A549 treated with ZK216348 at 1 μM for 4 hours (cell line): Measurements from ENCODE around the gene LDAF1. TPM values are rescaled to one million over a fixed set of nuclear protein-coding genes. Genes with fewer than 3 reads are reported as not detected.

Experiments used
- total RNA-seq: library from RNA; stranded (reverse); fragments of 200-300 nt; extraction: Qiagen RNA extraction; gene quantifications from 5 replicates; pipeline ENCODE4 v1.2.3, GENCODE V29; 2022; ENCODE audit warnings: low read depth

The LDAF1 gene
- 17.1 to 21.0 TPM (median 17.8 TPM) in 5 replicates for total RNA-seq

DNA sequence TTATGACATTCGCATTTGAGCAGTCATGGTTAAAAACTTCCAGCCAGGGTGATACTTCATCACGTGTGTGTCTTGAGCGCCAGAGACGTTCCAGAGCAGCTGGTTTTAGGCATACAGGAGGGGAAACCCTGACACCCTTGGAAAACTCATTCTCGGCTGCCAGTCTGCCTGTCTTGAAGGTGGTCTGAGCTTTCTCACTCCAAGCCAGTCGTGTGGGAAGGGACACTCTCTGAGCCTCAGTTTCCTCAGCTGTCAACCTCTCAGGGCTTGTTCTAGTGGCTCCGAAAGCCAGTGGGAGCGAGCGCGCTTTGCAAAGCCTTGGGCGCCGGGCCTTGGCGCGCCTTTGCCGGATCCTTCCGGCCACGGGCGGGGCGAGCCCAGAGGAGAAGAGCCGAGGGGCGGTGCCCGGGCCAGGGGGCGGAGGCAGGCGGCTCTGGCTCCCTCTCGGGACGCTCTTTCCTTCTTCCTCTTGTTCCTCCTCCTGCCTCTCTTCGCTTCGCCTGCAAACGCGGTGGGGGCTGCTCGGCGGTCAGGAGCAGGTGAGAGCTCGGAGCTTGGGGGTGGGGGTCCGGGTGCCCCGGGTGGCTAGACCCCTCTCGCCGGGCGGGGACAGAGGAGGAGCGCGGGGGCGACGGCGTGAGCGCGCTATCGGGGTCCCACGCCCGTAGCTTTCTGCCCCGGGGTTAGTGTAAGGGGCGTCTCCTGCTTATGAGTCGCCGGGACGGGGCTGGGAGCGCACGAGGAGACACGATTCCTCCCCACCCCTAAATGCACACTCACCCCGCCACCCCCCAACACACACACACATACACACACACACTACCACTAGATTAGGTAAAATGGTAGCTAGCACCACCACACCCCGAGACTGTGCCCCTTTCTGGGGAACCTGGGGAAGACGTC is at the start of gene LDAF1:
Gene LDAF1, plus strand, starts transcription at position 467 of the 903 bp plus-strand sequence. CDS start 2,509 bp downstream, outside the sequence.

DNA sequence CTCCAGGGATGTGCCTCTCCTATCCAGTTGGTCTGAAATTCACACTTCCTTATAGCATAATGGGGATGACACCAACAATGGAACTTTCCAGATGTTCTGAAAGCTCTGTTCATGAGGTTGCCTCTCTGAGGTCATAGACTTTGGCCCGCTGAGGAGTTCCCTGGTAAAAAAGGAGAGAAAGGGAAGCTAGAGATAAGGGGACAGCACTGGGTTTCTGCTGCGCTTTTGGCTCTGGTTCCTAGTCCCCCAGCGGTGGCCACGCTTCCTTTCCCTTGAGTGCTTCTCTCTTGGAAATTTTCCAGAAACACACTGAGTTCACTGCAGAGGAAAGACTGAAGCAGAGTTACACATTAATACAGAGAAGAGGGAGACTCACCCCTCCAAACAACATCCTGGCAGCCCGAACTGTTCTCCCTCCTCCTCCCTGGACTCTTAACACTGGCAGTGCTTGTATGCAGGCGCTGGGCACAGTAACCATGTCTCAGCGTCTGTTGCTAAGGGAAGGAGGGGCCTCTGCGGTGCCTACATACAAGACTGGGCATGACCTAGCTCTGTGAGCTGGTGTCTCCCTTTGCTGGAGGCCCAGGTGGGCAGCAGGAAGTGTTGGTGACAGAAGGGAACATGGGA is 8.0 kb upstream of the LDAF1 start, which contains the start of gene DNAH3:
Gene DNAH3, minus strand, starts transcription at position 472 of the 627 bp plus-strand sequence. CDS start 527 bp downstream, outside the sequence.

DNA sequence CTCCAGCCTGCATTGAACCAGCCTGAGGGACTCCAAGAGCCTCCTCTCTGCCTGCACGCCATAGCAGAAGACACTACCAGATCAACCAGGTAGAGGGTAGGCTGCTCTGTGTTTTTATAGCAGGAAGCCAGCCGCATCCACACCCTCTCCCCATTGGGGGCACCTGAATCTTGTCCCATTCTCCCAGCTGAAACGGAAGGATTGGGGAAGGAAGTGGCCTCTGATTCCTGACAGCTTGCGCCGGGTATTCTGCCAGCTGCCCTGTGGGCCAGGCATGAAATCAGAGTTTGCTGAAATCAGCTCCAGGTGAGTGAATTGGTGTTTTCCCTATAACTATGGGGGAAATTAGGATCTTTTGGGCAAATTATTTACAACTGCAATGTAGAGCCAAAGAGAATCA is 53.0 kb downstream of the LDAF1 start, which contains the start of gene ZP2:
Gene ZP2, minus strand, starts transcription at position 89 of the 400 bp plus-strand sequence. Its CDS starts 27 bp downstream, at position 62.

Other genes with a start within 250 kb of the LDAF1 start
- 0.05 to 0.20 TPM (median 0.19 TPM) in 5 replicates for gene DNAH3, start 7.8 kb upstream of the LDAF1 start, total RNA-seq
- gene ZP2, start 52.9 kb downstream of the LDAF1 start, total RNA-seq, result not detected in 5 replicates
- gene ANKS4B, start 75.0 kb downstream of the LDAF1 start, total RNA-seq, result 0.07 to 0.08 TPM (median 0.08 TPM) in 4 of 5 replicates, not detected in the other
- gene CRYM, start 119.6 kb downstream of the LDAF1 start, total RNA-seq, result 1.5 to 2.3 TPM (median 1.6 TPM) in 5 replicates